BE2C (cell line): ENCODE results near the gene KIRREL3.

Experiments
- DNase-seq: peaks from one replicate; pipeline ENCODE4 v3.0.0-alpha.2; 2020
- H3K27me3 ChIP-seq: fragments of 250-450 bp; sonication (Bioruptor Pico); 2 replicates; pipeline ENCODE4 v1.5.1; 2020; ENCODE audit warnings: mild to moderate bottlenecking
- H3K36me3 ChIP-seq: fragments of 250-450 bp; sonication (Bioruptor Pico); 2 replicates; pipeline ENCODE4 v1.5.1; 2020; ENCODE audit warnings: mild to moderate bottlenecking
- H3K4me1 ChIP-seq: fragments of 250-450 bp; sonication (Bioruptor Pico); 2 replicates; pipeline ENCODE4 v1.5.1; 2020
- H3K4me3 ChIP-seq: 2 replicates; pipeline ENCODE4 v1.5.1; 2011; ENCODE audit warnings: low read depth, low read length
- H3K9me3 ChIP-seq: fragments of 250-450 bp; sonication (Bioruptor Pico); 2 replicates; pipeline ENCODE4 v1.5.1; 2020
- CTCF ChIP-seq: IDR thresholded peaks from 2 replicates; pipeline ENCODE4 v1.5.1; 2012; ENCODE audit warnings: mild to moderate bottlenecking, low read depth, low read length

KIRREL3 gene

GRCh38 chr11:127006311-127006710 lies 5.7 kb upstream of the KIRREL3 start:
- H3K27me3 ChIP-seq, result peaks cover 41% of the 10 kb centered on the region
- no peaks in the 10 kb centered on the region for H3K36me3 ChIP-seq
- no peak for TF ChIP-seq CTCF
- H3K4me1 ChIP-seq, result no peaks in the 10 kb centered on the region
- DNase-seq, result no peak
- H3K9me3 ChIP-seq, result no peaks in the 10 kb centered on the region
- no peak overlapping the region for H3K4me3 ChIP-seq

- Histone ChIP-seq H3K27me3 (peaks cover 50% of the 10 kb centered on the region), H3K36me3 (no peaks in the 10 kb centered on the region), H3K4me1 (no peaks in the 10 kb centered on the region), H3K4me3 (peak overlapping the region; percentile 53), H3K9me3 (no peaks in the 10 kb centered on the region)
- peak; percentile 65 for TF ChIP-seq CTCF
- peak; percentile 75 for DNase-seq
Measured at GRCh38 chr11:127003260-127003981, 2.9 kb upstream of the KIRREL3 start.

- Histone ChIP-seq H3K4me3 (peak overlapping the region; percentile 53), H3K36me3 (no peaks in the 10 kb centered on the region), H3K4me1 (no peaks in the 10 kb centered on the region), H3K9me3 (no peaks in the 10 kb centered on the region), H3K27me3 (peaks cover 52% of the 10 kb centered on the region)
- no peak for DNase-seq
- TF ChIP-seq CTCF, result no peak
Measured at GRCh38 chr11:127002669-127003259, 2.2 kb upstream of the KIRREL3 start.

- no peak for TF ChIP-seq CTCF
- Histone ChIP-seq H3K9me3 (no peaks in the 10 kb centered on the region), H3K4me3 (peak overlapping the region; percentile 39; the same call in 1 of the 2 replicates), H3K36me3 (no peaks in the 10 kb centered on the region), H3K4me1 (no peaks in the 10 kb centered on the region), H3K27me3 (peaks cover 67% of the 10 kb centered on the region)
- DNase-seq, result no peak
Measured at GRCh38 chr11:127000981-127001380, 411 bp upstream of the KIRREL3 start.

GRCh38 chr11:126999366-126999765 lies 1.2 kb downstream of the KIRREL3 start:
- no peak for TF ChIP-seq CTCF
- no peaks in the 10 kb centered on the region for H3K36me3 ChIP-seq
- H3K9me3 ChIP-seq, result no peaks in the 10 kb centered on the region
- H3K4me1 ChIP-seq, result no peaks in the 10 kb centered on the region
- H3K27me3 ChIP-seq, result peaks cover 70% of the 10 kb centered on the region
- no peak overlapping the region for H3K4me3 ChIP-seq
- DNase-seq, result no peak

GRCh38 chr11:126997641-126998040 lies 2.9 kb downstream of the KIRREL3 start:
- H3K36me3 ChIP-seq, result no peaks in the 10 kb centered on the region
- H3K9me3 ChIP-seq, result no peaks in the 10 kb centered on the region
- DNase-seq, result no peak
- peaks cover 70% of the 10 kb centered on the region for H3K27me3 ChIP-seq
- no peak overlapping the region for H3K4me3 ChIP-seq
- no peaks in the 10 kb centered on the region for H3K4me1 ChIP-seq
- no peak for TF ChIP-seq CTCF
